Fibroblast of skin of scalp (primary cell): Measurements from ENCODE around the gene MED13.
"Not testable (repeated sequence)": the region's sequence is repeated elsewhere in the genome, so short reads cannot be mapped to it uniquely, and the experiment has no call there.

Experiments used
- DNase-seq: peaks from one replicate; pipeline ENCODE4 v3.0.0-alpha.2; 2013

MED13 gene

GRCh38 chr17:61904094-61904710 is 160.9 kb downstream of the MED13 start:
- DNase-seq = no peak

GRCh38 chr17:61903251-61903650 is 161.8 kb downstream of the MED13 start:
- no peak for DNase-seq

- DNase-seq = no peak
These were observed 167.4 kb downstream of the MED13 start for GRCh38 chr17:61897548-61898180.

- no peak for DNase-seq
These were observed 169.7 kb downstream of the MED13 start for GRCh38 chr17:61895391-61895790.

GRCh38 chr17:61894310-61894709 is 170.8 kb downstream of the MED13 start:
- not testable (repeated sequence) for DNase-seq
